ENCODE measurements around the gene MGAT5B. TPM values are rescaled to one million over a fixed set of nuclear protein-coding genes. Genes with fewer than 3 reads are reported as not detected.

Gene MGAT5B
- total and polyA plus RNA-seq, 9 of the 15 experiments (the other 6 are each of a cell fraction or from before 2014, with no cell fraction given), result 0.09 to 0.43 (median 0.18) TPM; not detected in 4

DNA sequence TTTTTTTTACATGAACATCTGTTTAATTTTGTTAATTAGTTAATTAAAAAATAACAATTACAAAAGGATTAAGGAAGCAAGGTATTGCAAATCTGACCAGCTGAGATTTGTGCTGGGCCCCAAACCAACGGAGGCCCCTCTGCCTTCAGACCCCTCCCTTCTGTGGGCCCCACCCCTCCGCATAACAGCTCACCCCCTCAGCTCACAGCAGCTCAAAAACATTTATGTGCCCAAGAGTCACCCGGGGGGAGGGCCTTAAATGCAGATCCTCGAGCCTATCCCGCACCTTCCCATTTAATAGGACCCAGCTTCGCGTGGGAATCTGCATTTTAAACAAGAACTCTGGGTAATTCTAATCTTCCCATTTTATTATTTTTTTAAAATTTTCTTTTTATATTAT is 75.0 kb downstream of the MGAT5B start:
- peaks cover 16% of the 10 kb centered on the region; the same call in 1 of the 2 replicates for H4K20me1 ChIP-seq (replicated peaks; ENCODE audit: control insufficient read depth, insufficient read depth, low read length)
- no peak overlapping the region for H3K4me3 ChIP-seq
- FAIRE-seq (no peak), ATAC-seq (no peak), DNase-seq (ENCODE audit: extremely low read depth in 1 of 4, low spot score in 3 of 4) (no peak)
- ChIA-PET POLR2A (interaction anchor here (0.7 kb wide), 1 partner anchor 18 kb away, joined by 3 read pairs; no protein-coding TSS in a partner anchor), CTCF (ENCODE audit: low intra/inter-chr PET ratio) (no interaction called here)
- intact Hi-C loops (cut with micrococcal nuclease), result loop anchor here (10.0 kb wide), 1 partner anchor 78 kb away; the partner anchor contains the start of gene MGAT5B
- 3% methylated on average over 7 of the region's 7 CpGs for WGBS (ENCODE audit: insufficient coverage, low coverage, missing lambda C conversion rate)
- no peaks in the 10 kb centered on the region for H3K79me2 ChIP-seq (ENCODE audit: control insufficient read depth, insufficient read depth, low read length)
- H3K27me3 ChIP-seq (ENCODE audit: control insufficient read depth in 2 of 2, insufficient read depth in 2 of 2, low read length in 2 of 2), result peaks cover 19 to 63% of the 10 kb centered on the region in 2 experiments; a peak in 4 of 5 replicates
- H3K9me1 ChIP-seq (ENCODE audit: control insufficient read depth, insufficient read depth, low read length), result no peaks in the 10 kb centered on the region
- H3K9me3 ChIP-seq (replicated peaks; ENCODE audit: control insufficient read depth, insufficient read depth, low read depth, low read length), result no peaks in the 10 kb centered on the region
- in situ Hi-C loops (cut with MboI), result no loop called here
- BruUV-seq (replicated peaks), result no TSS peak
- TF ChIP-seq, protein P1, sequence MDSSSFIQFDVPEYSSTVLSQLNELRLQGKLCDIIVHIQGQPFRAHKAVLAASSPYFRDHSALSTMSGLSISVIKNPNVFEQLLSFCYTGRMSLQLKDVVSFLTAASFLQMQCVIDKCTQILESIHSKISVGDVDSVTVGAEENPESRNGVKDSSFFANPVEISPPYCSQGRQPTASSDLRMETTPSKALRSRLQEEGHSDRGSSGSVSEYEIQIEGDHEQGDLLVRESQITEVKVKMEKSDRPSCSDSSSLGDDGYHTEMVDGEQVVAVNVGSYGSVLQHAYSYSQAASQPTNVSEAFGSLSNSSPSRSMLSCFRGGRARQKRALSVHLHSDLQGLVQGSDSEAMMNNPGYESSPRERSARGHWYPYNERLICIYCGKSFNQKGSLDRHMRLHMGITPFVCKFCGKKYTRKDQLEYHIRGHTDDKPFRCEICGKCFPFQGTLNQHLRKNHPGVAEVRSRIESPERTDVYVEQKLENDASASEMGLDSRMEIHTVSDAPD (CRISPR knock-in tag; IDR thresholded peaks at IDR 0.05), result no peak
- no peak for TF ChIP-seq JUNB (CRISPR knock-in tag; conservative IDR thresholded peaks at IDR 0.05)
- TF ChIP-seq HMG20A (CRISPR knock-in tag; conservative IDR thresholded peaks at IDR 0.05), result no peak
- TF ChIP-seq, protein P2, sequence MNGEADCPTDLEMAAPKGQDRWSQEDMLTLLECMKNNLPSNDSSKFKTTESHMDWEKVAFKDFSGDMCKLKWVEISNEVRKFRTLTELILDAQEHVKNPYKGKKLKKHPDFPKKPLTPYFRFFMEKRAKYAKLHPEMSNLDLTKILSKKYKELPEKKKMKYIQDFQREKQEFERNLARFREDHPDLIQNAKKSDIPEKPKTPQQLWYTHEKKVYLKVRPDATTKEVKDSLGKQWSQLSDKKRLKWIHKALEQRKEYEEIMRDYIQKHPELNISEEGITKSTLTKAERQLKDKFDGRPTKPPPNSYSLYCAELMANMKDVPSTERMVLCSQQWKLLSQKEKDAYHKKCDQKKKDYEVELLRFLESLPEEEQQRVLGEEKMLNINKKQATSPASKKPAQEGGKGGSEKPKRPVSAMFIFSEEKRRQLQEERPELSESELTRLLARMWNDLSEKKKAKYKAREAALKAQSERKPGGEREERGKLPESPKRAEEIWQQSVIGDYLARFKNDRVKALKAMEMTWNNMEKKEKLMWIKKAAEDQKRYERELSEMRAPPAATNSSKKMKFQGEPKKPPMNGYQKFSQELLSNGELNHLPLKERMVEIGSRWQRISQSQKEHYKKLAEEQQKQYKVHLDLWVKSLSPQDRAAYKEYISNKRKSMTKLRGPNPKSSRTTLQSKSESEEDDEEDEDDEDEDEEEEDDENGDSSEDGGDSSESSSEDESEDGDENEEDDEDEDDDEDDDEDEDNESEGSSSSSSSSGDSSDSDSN (IDR thresholded peaks at IDR 0.05; ENCODE audit: borderline replicate concordance in 1 of 2, low read depth in 2 of 2, low read length in 2 of 2), result no peak
- no peak for TF ChIP-seq CTBP1 (IDR thresholded peaks at IDR 0.05; ENCODE audit: borderline replicate concordance)
- TF ChIP-seq ARID1B (IDR thresholded peaks at IDR 0.05), result no peak
- no peak for TF ChIP-seq MTA2 (IDR thresholded peaks at IDR 0.05; ENCODE audit: low read depth)
- no peak for TF ChIP-seq FOS (IDR thresholded peaks at IDR 0.05; ENCODE audit: extremely low read depth, insufficient read length)
- TF ChIP-seq, protein P3, sequence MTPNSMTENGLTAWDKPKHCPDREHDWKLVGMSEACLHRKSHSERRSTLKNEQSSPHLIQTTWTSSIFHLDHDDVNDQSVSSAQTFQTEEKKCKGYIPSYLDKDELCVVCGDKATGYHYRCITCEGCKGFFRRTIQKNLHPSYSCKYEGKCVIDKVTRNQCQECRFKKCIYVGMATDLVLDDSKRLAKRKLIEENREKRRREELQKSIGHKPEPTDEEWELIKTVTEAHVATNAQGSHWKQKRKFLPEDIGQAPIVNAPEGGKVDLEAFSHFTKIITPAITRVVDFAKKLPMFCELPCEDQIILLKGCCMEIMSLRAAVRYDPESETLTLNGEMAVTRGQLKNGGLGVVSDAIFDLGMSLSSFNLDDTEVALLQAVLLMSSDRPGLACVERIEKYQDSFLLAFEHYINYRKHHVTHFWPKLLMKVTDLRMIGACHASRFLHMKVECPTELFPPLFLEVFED (CRISPR knock-in tag; conservative IDR thresholded peaks at IDR 0.05), result no peak
- TF ChIP-seq ZNF699 (CRISPR knock-in tag; IDR thresholded peaks at IDR 0.05; ENCODE audit: insufficient replicate concordance), result no peak
- no peak overlapping the region for H2AFZ ChIP-seq (ENCODE audit: low read depth, low read length)
- no peak overlapping the region for H3K4me2 ChIP-seq (ENCODE audit: insufficient read depth, low read length)
- no peak overlapping the region for H3K27ac ChIP-seq (ENCODE audit: extremely low read depth, low read depth, low read length)
- no peaks in the 10 kb centered on the region for H3K36me3 ChIP-seq (ENCODE audit: control insufficient read depth, insufficient read depth, low read length)
- H3K9ac ChIP-seq (ENCODE audit: insufficient read depth in 1 of 2, low read depth in 2 of 2, low read length in 2 of 2), result no peak overlapping the region
- H3K4me1 ChIP-seq (replicated peaks in 1 of 2; ENCODE audit: control insufficient read depth in 2 of 2, insufficient read depth in 2 of 2, low read length in 2 of 2), result 0 out of 5 replicates have a peak, but pooled peaks cover 0 to 3% of the 10 kb centered on the region in 2 experiments
